MM.1S (cell line): ENCODE results near the gene STX10.

ENCODE experiments used
- DNase-seq: peaks from one replicate; pipeline ENCODE4 v3.0.0-alpha.2; 2015
- H2AFZ ChIP-seq: fragments of 300-600 bp; sonication (generic); 2 replicates; pipeline ENCODE4 v1.6.0; 2016; ENCODE audit warnings: antibody characterized with exemption, low read length
- H3F3A ChIP-seq: fragments of 300-600 bp; sonication (generic); 2 replicates; pipeline ENCODE4 v1.6.1; 2016; ENCODE audit warnings: mild to moderate bottlenecking, antibody characterized with exemption, low read length, moderate library complexity, mixed read lengths; ENCODE audit not compliant: insufficient read depth
- H3K27ac ChIP-seq: fragments of 300-600 bp; sonication (generic); 2 replicates; pipeline ENCODE4 v1.5.1; 2016; ENCODE audit warnings: mild to moderate bottlenecking, low read length
- H3K27me3 ChIP-seq: fragments of 300-600 bp; sonication (generic); replicated peaks from 2 replicates; pipeline ENCODE4 v1.6.0; 2016; ENCODE audit warnings: low read length; ENCODE audit not compliant: insufficient read depth
- H3K36me3 ChIP-seq: fragments of 300-600 bp; sonication (generic); replicated peaks from 2 replicates; pipeline ENCODE4 v1.6.1; 2016; ENCODE audit warnings: mild to moderate bottlenecking, low read length, mixed read lengths; ENCODE audit not compliant: insufficient read depth
- H3K4me1 ChIP-seq: fragments of 300-600 bp; sonication (generic); 2 replicates; pipeline ENCODE4 v1.6.1; 2016; ENCODE audit warnings: low read length, mixed read lengths
- H3K4me2 ChIP-seq: fragments of 300-600 bp; sonication (generic); 2 replicates; pipeline ENCODE4 v1.6.0; 2016; ENCODE audit warnings: low read depth, low read length
- H3K4me3 ChIP-seq: fragments of 300-600 bp; sonication (generic); 2 replicates; pipeline ENCODE4 v1.5.1; 2016; ENCODE audit warnings: low read length, mixed read lengths
- H3K79me2 ChIP-seq: fragments of 300-600 bp; sonication (generic); 2 replicates; pipeline ENCODE4 v1.6.1; 2016; ENCODE audit warnings: mixed run types, low read length, mixed read lengths
- H3K9ac ChIP-seq: fragments of 300-600 bp; sonication (generic); 2 replicates; pipeline ENCODE4 v1.6.1; 2016; ENCODE audit warnings: low read length, mixed read lengths
- H3K9me2 ChIP-seq: fragments of 300-600 bp; sonication (generic); replicated peaks from 2 replicates; pipeline ENCODE4 v1.6.1; 2016; ENCODE audit warnings: mild to moderate bottlenecking, low read length, mixed read lengths; ENCODE audit not compliant: insufficient read depth
- H3K9me3 ChIP-seq: fragments of 300-600 bp; sonication (generic); replicated peaks from 2 replicates; pipeline ENCODE4 v1.6.1; 2016; ENCODE audit warnings: mild to moderate bottlenecking, low read length, mixed read lengths; ENCODE audit not compliant: insufficient read depth
- H4K20me1 ChIP-seq: fragments of 300-600 bp; sonication (generic); 2 replicates; pipeline ENCODE4 v1.6.1; 2016; ENCODE audit warnings: mild to moderate bottlenecking, low read length, moderate library complexity, mixed read lengths; ENCODE audit not compliant: insufficient read depth
- CTCF ChIP-seq: fragments of 300-600 bp; sonication (generic); IDR thresholded peaks from 2 replicates; pipeline ENCODE4 v1.5.1; 2016; ENCODE audit warnings: antibody characterized with exemption, low read length, mixed read lengths
- EZH2 ChIP-seq: fragments of 300-600 bp; sonication (generic); optimal IDR thresholded peaks from 2 replicates; pipeline ENCODE3; 2017; ENCODE audit warnings: low read depth, mild to moderate bottlenecking, antibody characterized with exemption, low read length, mixed read lengths
- EZH2phosphoT487 ChIP-seq: fragments of 300-600 bp; sonication (generic); IDR thresholded peaks from 2 replicates; pipeline ENCODE4 v1.6.1; 2018; ENCODE audit warnings: antibody characterized with exemption, low read length

Gene STX10

GRCh38 chr19:13095393-13095784 lies 54.8 kb downstream of the STX10 start:
- H3K79me2 ChIP-seq = no peaks in the 10 kb centered on the region
- no peak overlapping the region for H2AFZ ChIP-seq
- no peaks in the 10 kb centered on the region for H3K36me3 ChIP-seq
- peak overlapping the region; percentile 94 for H3K4me2 ChIP-seq
- H3F3A ChIP-seq = peaks cover 19% of the 10 kb centered on the region
- H3K27me3 ChIP-seq = peaks cover 50% of the 10 kb centered on the region
- no peaks in the 10 kb centered on the region for H3K9me3 ChIP-seq
- H4K20me1 ChIP-seq = no peaks in the 10 kb centered on the region
- no peak for TF ChIP-seq EZH2phosphoT487
- no peak for TF ChIP-seq EZH2
- TF ChIP-seq CTCF = no peak
- no peak overlapping the region for H3K27ac ChIP-seq
- DNase-seq = peak; percentile 35
- H3K9me2 ChIP-seq = no peaks in the 10 kb centered on the region
- peaks cover 26% of the 10 kb centered on the region for H3K4me1 ChIP-seq
- H3K9ac ChIP-seq = no peak overlapping the region
- H3K4me3 ChIP-seq = peak overlapping the region; percentile 57

- Histone ChIP-seq H3K4me3 (peak overlapping the region; percentile 57; the same call in 1 of the 2 replicates), H2AFZ (no peak overlapping the region), H3K4me2 (peak overlapping the region; percentile 94), H3F3A (peaks cover 13% of the 10 kb centered on the region), H3K27ac (no peak overlapping the region), H4K20me1 (no peaks in the 10 kb centered on the region), H3K79me2 (no peaks in the 10 kb centered on the region), H3K4me1 (peaks cover 22% of the 10 kb centered on the region), H3K36me3 (no peaks in the 10 kb centered on the region), H3K9me3 (no peaks in the 10 kb centered on the region), H3K9me2 (no peaks in the 10 kb centered on the region), H3K9ac (no peak overlapping the region), H3K27me3 (peaks cover 50% of the 10 kb centered on the region)
- no peak for DNase-seq
- TF ChIP-seq EZH2phosphoT487 (no peak), CTCF (no peak), EZH2 (no peak)
These were observed 55.3 kb downstream of the STX10 start for GRCh38 chr19:13094771-13095392.

GRCh38 chr19:13094106-13094504 lies 56.1 kb downstream of the STX10 start:
- Histone ChIP-seq H3F3A (peaks cover 8% of the 10 kb centered on the region), H3K9ac (no peak overlapping the region), H4K20me1 (no peaks in the 10 kb centered on the region), H3K9me2 (no peaks in the 10 kb centered on the region), H3K4me1 (peaks cover 17% of the 10 kb centered on the region), H3K36me3 (no peaks in the 10 kb centered on the region), H3K79me2 (no peaks in the 10 kb centered on the region), H3K27ac (no peak overlapping the region), H2AFZ (no peak overlapping the region), H3K27me3 (peaks cover 49% of the 10 kb centered on the region), H3K9me3 (no peaks in the 10 kb centered on the region), H3K4me3 (no peak overlapping the region), H3K4me2 (no peak overlapping the region)
- DNase-seq = no peak
- TF ChIP-seq EZH2 (no peak), CTCF (no peak), EZH2phosphoT487 (no peak)
